Measurements from ENCODE around the gene IFT25. TPM values are rescaled to one million over a fixed set of nuclear protein-coding genes. Genes with fewer than 3 reads are reported as not detected.
A peak's percentile ranks its signal among the peaks of the same experiment; 100 is the strongest.

Gene IFT25
- total and polyA plus RNA-seq, 10 donors, result 23.7 to 38.1 (median 28.0) TPM

GRCh38 chr1:53986458-53986857 lies 41.0 kb upstream of the IFT25 start:
- Histone ChIP-seq H3K27me3 (replicated peaks in 1 of 7) (peaks cover 0 to 5% (median 0%) of the 10 kb centered on the region in 7 donors), H3K9me3 (no peaks in the 10 kb centered on the region), H3K4me3 (no peak overlapping the region), H3K4me1 (peaks cover 0 to 14% (median 8%) of the 10 kb centered on the region in 6 donors), H3K27ac (no peak overlapping the region), H3K36me3 (no peaks in the 10 kb centered on the region)
- intact Hi-C loops (cut with DNase I; ENCODE audit: low total_unique reads), result no loop called here
- WGBS, 5 donors, result 68 to 91% (median 79%) methylated on average over 3 of the region's 3 CpGs
- no peak for DNase-seq
- no peak for TF ChIP-seq POLR2A (IDR thresholded peaks at IDR 0.05)
- TF ChIP-seq CTCF (IDR thresholded peaks at IDR 0.05 in 8 of 11, conservative IDR thresholded peaks at IDR 0.05 in 3 of 11), result no peak
- TF ChIP-seq POLR2AphosphoS5 (IDR thresholded peaks at IDR 0.05), result no peak

GRCh38 chr1:53984726-53985125 lies 39.2 kb upstream of the IFT25 start:
- intact Hi-C loops (cut with DNase I; ENCODE audit: low total_unique reads), result no loop called here
- H3K4me1 ChIP-seq, result peaks cover 0 to 14% (median 8%) of the 10 kb centered on the region in 6 donors
- H3K9me3 ChIP-seq, result no peaks in the 10 kb centered on the region
- no peak overlapping the region for H3K27ac ChIP-seq
- no peak overlapping the region for H3K4me3 ChIP-seq
- no peaks in the 10 kb centered on the region for H3K36me3 ChIP-seq
- TF ChIP-seq CTCF (IDR thresholded peaks at IDR 0.05 in 8 of 11, conservative IDR thresholded peaks at IDR 0.05 in 3 of 11) (no peak), POLR2AphosphoS5 (IDR thresholded peaks at IDR 0.05) (no peak), POLR2A (IDR thresholded peaks at IDR 0.05) (no peak)
- H3K27me3 ChIP-seq (replicated peaks in 1 of 7), result peaks cover 0 to 5% (median 0%) of the 10 kb centered on the region in 7 donors
- no peak for DNase-seq

- H3K27me3 ChIP-seq (replicated peaks in 1 of 7), result peaks cover 0 to 5% (median 0%) of the 10 kb centered on the region in 7 donors
- no peaks in the 10 kb centered on the region for H3K36me3 ChIP-seq
- H3K4me1 ChIP-seq, result peaks cover 0 to 14% (median 8%) of the 10 kb centered on the region in 6 donors
- H3K4me3 ChIP-seq, result peak overlapping the region in 5 of 8 donors; percentile 0 to 54 (median 22)
- no peak for DNase-seq
- no peak for TF ChIP-seq POLR2AphosphoS5 (IDR thresholded peaks at IDR 0.05)
- no peak for TF ChIP-seq POLR2A (IDR thresholded peaks at IDR 0.05)
- no peak for TF ChIP-seq CTCF (IDR thresholded peaks at IDR 0.05 in 8 of 11, conservative IDR thresholded peaks at IDR 0.05 in 3 of 11)
- intact Hi-C loops (cut with DNase I; ENCODE audit: low total_unique reads), result no loop called here
- peak overlapping the region in 1 of 8 donors; percentile 53 for H3K27ac ChIP-seq
- H3K9me3 ChIP-seq, result no peaks in the 10 kb centered on the region
- WGBS, 5 donors, result 62 to 79% (median 78%) methylated on average over 4 of the region's 4 CpGs
Observed at GRCh38 chr1:53982763-53983104, 37.2 kb upstream of the IFT25 start.

- Histone ChIP-seq H3K27ac (peak overlapping the region in 2 of 8 donors; percentile 26 to 53), H3K9me3 (no peaks in the 10 kb centered on the region), H3K36me3 (no peaks in the 10 kb centered on the region), H3K4me1 (peaks cover 0 to 14% (median 8%) of the 10 kb centered on the region in 6 donors), H3K4me3 (peak overlapping the region in 5 of 8 donors; percentile 0 to 54 (median 22)), H3K27me3 (replicated peaks in 1 of 7) (peaks cover 0 to 5% (median 0%) of the 10 kb centered on the region in 7 donors)
- no peak for DNase-seq
- WGBS, 5 donors, result 45 to 48% (median 46%) methylated on average over 20 of the region's 20 CpGs
- no peak for TF ChIP-seq CTCF (IDR thresholded peaks at IDR 0.05 in 8 of 11, conservative IDR thresholded peaks at IDR 0.05 in 3 of 11)
- no peak for TF ChIP-seq POLR2A (IDR thresholded peaks at IDR 0.05)
- TF ChIP-seq POLR2AphosphoS5 (IDR thresholded peaks at IDR 0.05), result no peak
- intact Hi-C loops (cut with DNase I; ENCODE audit: low total_unique reads), result no loop called here
Observed at GRCh38 chr1:53982034-53982762, 36.7 kb upstream of the IFT25 start.
